ENCODE results near the gene VASH1.

The VASH1 gene

GRCh38 chr14:76742966-76743365 is 18.3 kb upstream of the VASH1 start:
- no peak for DNase-seq

- no peak for DNase-seq
Measured at GRCh38 chr14:76752744-76753143, 8.5 kb upstream of the VASH1 start.

- DNase-seq, result no peak
Measured at GRCh38 chr14:76753541-76754198, 7.6 kb upstream of the VASH1 start.

- no peak for DNase-seq
Measured at GRCh38 chr14:76754586-76754985, 6.7 kb upstream of the VASH1 start.

GRCh38 chr14:76755610-76756370 is 5.5 kb upstream of the VASH1 start:
- DNase-seq, result no peak

GRCh38 chr14:76756371-76756750 is 4.9 kb upstream of the VASH1 start:
- DNase-seq, result no peak

GRCh38 chr14:76759589-76759988 is 1.7 kb upstream of the VASH1 start:
- DNase-seq, result no peak

GRCh38 chr14:76760331-76761135 is 735 bp upstream of the VASH1 start:
- DNase-seq, result no peak

GRCh38 chr14:76761960-76762410 is 717 bp downstream of the VASH1 start:
- no peak for DNase-seq

GRCh38 chr14:76762411-76763095 is 1.3 kb downstream of the VASH1 start:
- no peak for DNase-seq

- no peak for DNase-seq
Measured at GRCh38 chr14:76763096-76764041, 2.1 kb downstream of the VASH1 start.

- DNase-seq, result no peak
Measured at GRCh38 chr14:76765461-76765931, 4.2 kb downstream of the VASH1 start.

- DNase-seq, result peak; percentile 50 to 53
Measured at GRCh38 chr14:76767681-76768656, 6.7 kb downstream of the VASH1 start.

- no peak for DNase-seq
Measured at GRCh38 chr14:76768671-76769500, 7.6 kb downstream of the VASH1 start.

- no peak for DNase-seq
Measured at GRCh38 chr14:76769636-76770292, 8.5 kb downstream of the VASH1 start.

- DNase-seq, result no peak
Measured at GRCh38 chr14:76770521-76771436, 9.5 kb downstream of the VASH1 start.

GRCh38 chr14:76771437-76771980 is 10.2 kb downstream of the VASH1 start:
- no peak for DNase-seq
